IPS DF 4.7 (cell line): ENCODE data around the gene TBC1D5.
"Not testable (repeated sequence)": the region's sequence is repeated elsewhere in the genome, so short reads cannot be mapped to it uniquely, and the experiment has no call there.

Experiments
- DNase-seq: peaks from one replicate; pipeline ENCODE4 v3.0.0-alpha.2; 2013; ENCODE audit warnings: low spot score; ENCODE audit errors: extremely low read depth

TBC1D5 gene

GRCh38 chr3:17550624-17551023 is 191.8 kb downstream of the TBC1D5 start:
- no peak for DNase-seq

DNA sequence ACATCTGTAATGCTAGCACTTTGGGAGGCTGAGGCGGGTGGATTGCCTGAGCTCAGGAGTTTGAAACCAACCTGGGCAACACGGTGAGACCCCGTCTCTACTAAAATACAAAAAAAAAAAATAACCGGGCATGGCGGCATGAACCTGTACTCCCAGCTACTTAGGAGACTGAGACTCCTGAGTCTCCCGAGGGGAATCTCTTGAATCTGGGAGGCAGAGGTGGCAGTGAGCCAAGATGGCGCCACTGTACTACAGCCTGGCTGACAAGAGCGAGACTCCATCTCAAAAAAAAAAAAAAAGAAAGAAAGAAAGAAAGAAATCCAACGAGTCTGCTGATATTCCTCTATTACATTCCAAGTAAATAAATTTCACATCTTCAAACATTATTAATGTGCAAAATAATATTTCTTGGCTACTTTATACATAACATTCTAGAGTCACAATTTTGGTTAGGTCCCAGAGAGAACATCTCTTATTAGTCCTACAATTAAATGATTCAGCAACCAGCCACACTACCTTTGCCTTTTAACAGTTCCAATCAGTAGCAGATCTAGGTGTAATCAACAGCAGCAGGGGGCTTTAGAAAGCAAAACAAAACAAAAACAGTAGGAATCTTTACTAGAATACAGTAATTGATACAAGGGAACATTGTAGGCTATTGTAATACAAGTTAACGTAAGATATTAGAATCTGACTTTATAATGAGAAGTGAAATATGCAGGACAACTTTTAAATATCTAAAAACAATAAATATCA is 195.8 kb downstream of the TBC1D5 start:
- DNase-seq: no peak

GRCh38 chr3:17544632-17545031 is 197.8 kb downstream of the TBC1D5 start:
- DNase-seq: no peak

DNA sequence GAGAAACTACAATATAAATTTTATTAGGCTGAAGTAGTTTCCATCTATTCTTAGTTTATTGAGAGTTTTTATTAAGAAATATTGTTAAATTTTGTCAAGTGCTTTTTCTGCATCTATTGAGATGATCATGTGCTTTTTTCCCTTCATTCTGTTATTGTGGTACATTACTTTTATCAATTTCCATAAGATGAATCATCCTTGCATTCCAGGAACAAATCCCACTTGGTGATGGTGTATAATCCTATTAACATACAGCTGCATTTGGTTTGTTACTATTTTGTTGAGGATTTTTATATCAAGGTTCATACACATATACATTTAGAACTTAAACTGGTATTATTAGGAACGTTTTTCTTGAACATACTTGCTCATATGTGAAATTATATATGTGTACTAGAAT is 199.8 kb downstream of the TBC1D5 start:
- DNase-seq: no peak

- no peak for DNase-seq
Measured at GRCh38 chr3:17539436-17539835, 203.0 kb downstream of the TBC1D5 start.

DNA sequence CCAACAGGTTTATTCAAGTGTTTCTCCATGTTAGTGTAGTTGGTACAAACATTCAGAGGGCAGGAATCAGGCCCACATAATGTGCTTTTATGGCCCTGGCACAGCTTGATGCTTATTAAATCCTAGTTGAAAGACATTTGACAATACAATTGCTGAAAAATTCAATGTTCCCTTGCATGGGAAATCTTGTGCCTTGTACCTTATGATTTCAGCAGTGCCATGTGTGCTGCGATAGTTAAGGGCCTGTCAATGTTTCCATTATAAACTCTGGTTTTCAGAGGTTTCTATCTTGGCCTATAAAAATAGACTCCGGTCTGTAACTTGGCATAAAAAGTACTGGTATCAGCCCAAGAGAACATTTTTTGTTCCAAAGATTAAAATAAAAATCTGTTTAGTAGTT is 207.2 kb downstream of the TBC1D5 start:
- DNase-seq: no peak

DNA sequence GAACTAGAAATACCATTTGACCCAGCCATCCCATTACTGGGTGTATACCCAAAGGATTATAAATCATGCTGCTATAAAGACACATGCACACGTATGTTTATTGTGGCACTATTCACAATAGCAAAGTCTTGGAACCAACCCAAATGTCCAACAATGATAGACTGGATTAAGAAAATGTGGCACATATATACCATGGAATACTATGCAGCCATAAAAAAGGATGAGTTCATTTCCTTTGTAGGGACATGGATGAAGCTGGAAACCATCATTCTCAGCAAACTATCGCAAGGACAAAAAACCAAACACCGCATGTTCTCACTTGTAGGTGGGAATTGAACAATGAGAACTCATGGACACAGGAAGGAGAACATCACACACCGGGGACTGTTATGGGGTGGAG is 210.0 kb downstream of the TBC1D5 start:
- not testable (repeated sequence) for DNase-seq

- no peak for DNase-seq
Measured at GRCh38 chr3:17529677-17530076, 212.8 kb downstream of the TBC1D5 start.

- DNase-seq: no peak
Measured at GRCh38 chr3:17518189-17519059, 224.0 kb downstream of the TBC1D5 start.

GRCh38 chr3:17515445-17516234 is 226.8 kb downstream of the TBC1D5 start:
- no peak for DNase-seq

- no peak for DNase-seq
Measured at GRCh38 chr3:17514597-17514996, 227.8 kb downstream of the TBC1D5 start.

DNA sequence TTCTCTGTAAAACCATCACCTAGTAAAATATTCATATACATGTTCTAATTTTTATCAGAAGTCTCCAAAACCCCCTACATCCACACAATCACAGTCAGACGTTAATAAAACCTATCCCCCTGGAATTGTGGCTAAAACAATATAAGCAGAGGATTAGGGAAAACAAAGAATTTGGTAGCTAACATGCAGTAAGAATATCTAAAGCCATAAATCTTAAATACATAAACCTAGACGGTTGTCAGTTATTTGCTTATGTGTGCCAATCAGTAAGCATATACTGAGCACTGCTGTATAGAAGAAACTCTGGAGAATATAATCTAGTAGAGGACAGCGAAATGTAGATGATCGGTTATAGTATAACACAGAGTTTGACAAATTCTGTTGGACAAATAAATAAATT is 232.2 kb downstream of the TBC1D5 start:
- no peak for DNase-seq

DNA sequence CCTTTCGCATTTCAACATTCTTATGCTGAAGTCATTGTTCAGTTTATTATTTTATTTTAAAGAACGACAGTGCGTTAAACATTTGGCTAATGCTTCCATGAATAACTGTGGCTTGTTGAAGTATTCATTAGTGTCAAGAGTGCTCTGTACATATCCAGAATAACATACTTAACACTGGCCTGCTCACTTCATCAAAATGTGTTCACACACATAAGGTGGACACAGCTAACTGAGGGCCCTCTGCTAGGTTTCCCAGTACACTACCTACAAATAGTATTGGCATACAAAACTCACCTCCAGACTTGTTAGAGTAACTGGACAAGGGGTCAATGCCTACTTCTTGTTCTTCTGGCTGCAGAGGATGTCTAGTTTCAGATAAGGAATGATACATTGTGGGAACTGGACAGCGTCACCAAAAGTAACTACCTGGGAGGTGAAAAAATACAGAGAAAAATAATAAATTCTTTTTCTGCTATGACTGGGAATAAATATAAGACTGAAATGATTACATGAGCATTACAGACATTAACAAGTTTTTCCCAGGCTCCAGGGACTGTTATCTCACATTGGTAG is 234.2 kb downstream of the TBC1D5 start:
- DNase-seq: no peak

DNA sequence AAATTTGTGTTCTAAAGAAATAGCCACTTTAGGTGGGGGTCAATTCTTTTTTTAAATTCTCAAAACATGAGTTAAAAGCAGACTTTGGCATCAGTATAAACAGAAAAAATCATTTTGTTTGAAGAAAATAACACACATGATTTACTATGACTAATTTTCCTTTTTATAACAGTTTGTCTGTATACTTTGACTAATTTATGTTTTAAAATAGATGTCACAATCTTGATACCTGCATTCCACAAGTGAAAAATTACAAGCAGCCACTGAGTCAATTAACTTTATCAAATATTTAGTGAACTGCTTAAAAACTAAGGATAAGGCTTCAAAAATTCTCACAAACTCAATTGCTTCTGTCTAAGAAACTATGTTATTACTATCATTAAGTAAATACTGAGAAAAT is 235.0 kb downstream of the TBC1D5 start:
- no peak for DNase-seq

GRCh38 chr3:17505856-17506255 is 236.6 kb downstream of the TBC1D5 start:
- DNase-seq: no peak

- no peak for DNase-seq
Measured at GRCh38 chr3:17501745-17502144, 240.7 kb downstream of the TBC1D5 start.

GRCh38 chr3:17500618-17501017 is 241.8 kb downstream of the TBC1D5 start:
- DNase-seq: no peak

GRCh38 chr3:17494117-17494809 is 248.2 kb downstream of the TBC1D5 start:
- DNase-seq: no peak

DNA sequence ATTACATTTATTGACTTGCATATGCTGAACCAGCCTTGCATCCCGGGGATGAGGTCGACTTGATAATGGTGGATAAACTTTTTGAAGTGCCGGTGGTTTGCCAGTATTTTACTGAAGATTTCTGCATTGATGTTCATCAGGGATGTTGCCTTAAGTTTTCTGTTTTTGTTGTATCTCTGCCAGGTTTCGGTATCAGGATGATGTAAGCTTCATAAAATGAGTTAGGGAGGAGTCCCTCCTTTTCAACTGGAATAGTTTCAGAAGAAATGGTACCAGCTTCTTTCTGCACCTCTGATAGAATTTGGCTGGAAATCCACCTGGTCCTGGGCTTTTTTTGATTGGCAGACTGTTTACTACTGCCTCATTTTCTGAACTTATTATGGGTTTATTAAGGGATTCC is 250.8 kb downstream of the TBC1D5 start:
- no peak for DNase-seq

DNA sequence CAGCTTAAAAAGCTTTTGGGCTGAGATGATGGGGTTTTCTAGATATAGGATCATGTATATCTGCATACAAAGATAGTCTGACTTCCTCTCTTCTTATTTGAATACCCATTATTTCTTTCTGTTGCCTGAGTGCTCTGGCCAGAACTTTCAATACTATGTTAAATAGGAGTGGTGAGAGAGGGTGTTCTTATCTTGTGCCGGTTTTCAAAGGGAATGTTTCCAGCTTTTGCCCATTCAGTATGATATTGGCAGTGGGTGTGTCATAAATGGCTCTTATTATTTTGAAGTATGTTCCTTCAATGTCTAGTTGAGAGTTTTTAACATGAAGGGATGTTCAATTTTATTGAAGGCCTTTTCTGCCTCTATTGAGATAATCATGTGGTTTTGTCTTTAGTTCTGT is 251.2 kb downstream of the TBC1D5 start:
- not testable (repeated sequence) for DNase-seq

- no peak for DNase-seq
Measured at GRCh38 chr3:17489139-17489538, 253.3 kb downstream of the TBC1D5 start.
